IPS DF 4.7 (cell line): ENCODE data around the gene GIGYF1.

Experiments used
- DNase-seq: peaks from one replicate; pipeline ENCODE4 v3.0.0-alpha.2; 2013; ENCODE audit warnings: low spot score; ENCODE audit errors: extremely low read depth

GIGYF1 gene

DNA sequence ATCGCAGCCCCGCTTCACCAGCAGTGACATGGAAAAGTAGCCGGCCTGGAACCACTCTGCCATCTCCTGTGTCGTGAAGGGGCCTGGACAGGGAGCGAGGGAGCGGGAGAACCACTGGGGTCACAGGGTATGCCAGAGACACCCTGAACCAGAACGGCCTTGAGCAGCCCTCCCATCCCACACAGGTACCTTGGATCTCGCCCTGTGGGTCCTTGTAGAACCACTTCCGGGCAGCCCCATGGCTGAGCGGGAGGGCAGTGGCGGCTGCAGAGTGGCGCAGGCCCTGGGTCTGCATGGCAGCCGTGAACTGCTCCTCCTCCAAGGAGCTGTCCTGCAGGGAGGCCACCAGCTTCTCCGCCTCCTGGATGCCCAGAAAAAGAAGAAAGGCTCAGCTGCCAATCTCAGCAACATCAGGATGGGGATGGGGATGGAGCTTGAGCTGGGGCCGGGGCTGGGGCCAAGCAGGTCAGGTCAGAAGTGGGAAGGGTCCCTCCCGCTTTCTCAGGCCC, 9.5 kb downstream of the GIGYF1 start:
- DNase-seq, result no peak

DNA sequence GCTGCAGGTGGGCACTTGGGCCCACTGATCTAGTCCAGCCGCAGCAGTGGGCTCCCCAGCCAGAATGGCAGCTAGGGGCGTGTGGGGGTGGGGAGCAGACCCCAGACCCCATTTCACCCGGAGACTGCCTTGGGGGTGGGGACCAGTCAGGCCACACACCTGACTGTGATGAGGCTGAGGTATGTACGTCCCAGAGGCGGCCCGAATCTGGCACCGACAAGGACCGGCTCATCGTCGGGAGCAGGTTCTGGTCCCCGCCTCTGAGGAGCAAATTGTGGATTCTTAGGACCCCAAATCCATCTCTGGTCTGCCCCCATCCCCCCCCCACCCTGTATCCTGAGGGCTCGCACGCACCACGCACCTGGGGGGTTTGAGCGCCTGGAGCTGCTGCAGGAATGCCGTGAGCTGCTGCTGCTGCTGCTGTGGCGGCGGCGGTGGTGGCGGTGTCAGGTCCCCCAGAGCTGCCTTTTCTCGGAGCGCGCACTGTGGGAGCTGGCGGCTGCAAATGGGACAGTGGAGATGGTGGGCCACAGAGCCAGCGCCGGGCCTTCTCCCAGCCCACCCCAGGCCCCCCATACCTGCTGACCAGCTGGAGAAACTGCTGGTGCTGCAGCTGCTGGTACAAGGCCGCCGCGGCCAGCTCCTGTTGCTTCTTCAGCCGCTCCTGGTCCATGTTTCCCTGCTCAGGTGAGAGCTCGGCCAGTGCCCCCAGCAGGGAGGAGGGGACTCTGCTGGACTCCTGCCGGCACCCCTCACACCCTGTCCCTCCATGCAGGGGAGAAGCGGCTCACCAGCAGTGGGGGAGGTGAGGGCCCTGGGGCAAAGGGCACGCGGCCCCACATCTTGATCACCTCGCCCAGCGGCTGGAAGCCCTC, 10.2 kb downstream of the GIGYF1 start:
- DNase-seq, result no peak

DNA sequence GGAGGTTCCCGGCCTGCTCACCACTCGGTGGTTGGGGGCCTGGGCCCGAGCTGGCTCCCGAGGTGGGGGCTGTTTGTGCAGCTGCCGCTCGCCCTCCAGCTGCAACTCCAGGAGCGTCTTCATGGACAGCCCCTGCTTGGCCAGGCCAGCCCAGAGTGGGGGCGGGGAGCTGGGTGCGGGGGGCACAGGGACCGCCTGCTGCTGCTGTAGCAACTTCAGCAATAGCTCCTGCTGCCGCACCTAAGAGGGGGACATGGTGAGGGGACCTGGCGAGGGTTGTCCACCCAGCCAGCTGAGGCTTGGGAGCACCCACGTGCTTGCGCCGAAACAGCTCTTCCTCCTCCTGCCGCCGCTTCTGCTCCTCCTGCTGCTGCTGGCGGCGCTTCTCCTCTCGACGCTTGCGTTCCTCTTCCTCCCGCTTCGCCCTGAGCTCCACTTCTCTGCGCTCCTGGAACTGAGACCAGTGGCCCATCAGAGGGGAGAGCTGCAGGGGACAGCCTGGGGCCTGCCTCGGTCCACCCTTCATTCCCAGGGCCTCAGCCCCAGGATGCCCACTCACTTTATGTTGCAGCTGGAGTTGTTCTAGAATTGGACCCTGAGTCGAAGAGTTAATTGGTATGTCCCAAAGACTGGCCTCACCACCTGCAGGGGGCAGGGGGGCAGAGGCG, 10.9 kb downstream of the GIGYF1 start:
- no peak for DNase-seq

DNA sequence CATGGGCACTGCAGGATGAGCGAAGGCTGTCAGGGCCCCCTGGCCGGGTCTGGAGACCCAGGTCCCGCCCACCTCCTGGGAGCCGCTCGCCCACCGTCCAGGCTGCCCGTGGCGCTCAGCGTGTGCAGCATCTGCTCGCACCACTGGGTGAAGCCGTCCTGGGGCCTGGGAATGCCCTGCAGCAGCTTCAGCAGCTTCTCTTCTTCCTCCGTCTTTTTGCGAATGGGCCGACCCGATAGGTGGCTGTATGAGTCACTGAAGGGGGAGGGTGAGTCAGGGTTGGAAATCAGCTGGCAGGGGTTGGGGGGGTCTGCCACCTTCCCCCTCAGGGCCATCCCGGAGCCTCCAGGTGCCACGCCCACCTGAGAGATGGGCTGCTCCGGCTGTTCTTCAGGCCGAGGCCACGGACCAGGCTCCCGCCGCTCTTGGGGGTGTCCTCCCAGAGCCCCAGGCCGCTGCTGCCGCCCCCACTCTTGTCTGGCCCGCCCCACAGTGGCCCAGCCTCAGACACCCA, 11.8 kb downstream of the GIGYF1 start:
- DNase-seq, result no peak

- no peak for DNase-seq
Measured at GRCh38 chr7:100681491-100682227, 12.4 kb downstream of the GIGYF1 start.

GRCh38 chr7:100680576-100681271, 13.3 kb downstream of the GIGYF1 start:
- DNase-seq, result no peak

DNA sequence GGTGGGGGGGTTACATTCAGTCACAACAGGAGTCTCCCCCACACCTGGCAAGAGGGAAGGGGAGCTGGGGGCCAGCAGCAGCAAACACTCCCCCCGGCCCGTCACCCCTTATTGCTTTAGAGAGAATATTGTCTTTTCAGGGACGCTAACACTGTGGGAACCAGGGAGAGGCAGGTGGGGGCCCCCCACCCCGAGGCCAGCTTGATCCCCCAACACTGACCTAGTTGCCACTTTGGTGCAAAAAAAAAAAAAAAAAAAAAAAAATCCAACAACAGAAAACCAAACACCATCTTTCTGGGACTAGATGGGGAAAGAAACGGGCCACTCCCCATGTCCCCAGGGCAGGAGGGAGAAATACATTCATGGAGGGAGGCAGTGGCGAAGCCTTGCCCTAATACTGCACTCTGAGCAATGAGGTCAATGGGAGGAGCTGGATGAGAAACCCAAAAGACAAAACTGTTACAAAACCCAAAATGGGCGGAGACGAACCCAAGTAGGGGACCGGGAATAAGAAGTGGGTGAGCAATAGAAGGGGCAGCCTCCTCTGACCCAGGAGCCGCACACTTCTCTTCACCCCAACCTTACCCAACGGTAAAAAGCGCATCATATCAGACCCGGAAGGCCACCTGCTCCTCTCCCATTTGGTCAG, 14.0 kb downstream of the GIGYF1 start:
- no peak for DNase-seq

GRCh38 chr7:100679129-100679926, 14.7 kb downstream of the GIGYF1 start:
- no peak for DNase-seq

GRCh38 chr7:100678291-100678984, 15.6 kb downstream of the GIGYF1 start:
- no peak for DNase-seq

DNA sequence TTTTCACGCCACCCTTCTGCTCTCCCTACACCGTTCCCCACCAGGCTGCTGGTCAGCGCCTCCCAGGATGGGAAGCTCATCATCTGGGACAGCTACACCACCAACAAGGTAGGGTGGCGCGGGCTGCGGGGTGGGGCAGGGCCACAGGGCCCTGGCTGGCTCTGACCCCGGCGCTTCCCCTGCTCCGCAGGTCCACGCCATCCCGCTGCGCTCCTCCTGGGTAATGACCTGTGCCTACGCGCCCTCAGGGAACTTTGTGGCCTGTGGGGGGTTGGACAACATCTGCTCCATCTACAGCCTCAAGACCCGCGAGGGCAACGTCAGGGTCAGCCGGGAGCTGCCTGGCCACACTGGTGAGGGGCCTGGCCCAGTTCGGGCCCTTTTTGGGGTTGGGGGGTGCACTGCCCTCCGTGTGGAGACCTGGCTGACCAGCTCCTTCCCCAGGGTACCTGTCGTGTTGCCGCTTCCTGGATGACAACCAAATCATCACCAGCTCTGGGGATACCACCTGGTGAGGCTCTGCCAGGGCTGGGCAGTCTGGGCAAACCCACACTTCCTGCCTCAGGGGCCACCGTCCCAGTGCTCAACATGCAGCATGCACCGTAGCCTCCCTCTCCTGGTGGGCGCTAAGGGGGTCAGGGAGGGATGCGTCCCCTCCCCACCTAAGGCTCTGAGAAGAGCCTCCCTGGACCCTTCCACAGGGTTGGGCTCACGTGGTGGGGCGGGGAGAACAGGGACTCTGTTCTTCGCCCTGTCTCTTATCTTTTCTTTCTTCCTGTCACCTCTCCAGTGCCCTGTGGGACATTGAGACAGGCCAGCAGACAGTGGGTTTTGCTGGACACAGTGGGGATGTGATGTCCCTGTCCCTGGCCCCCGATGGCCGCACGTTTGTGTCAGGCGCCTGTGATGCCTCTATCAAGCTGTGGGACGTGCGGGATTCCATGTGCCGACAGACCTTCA, 16.5 kb downstream of the GIGYF1 start:
- no peak for DNase-seq

GRCh38 chr7:100676501-100677306, 17.3 kb downstream of the GIGYF1 start:
- no peak for DNase-seq

GRCh38 chr7:100675581-100676350, 18.3 kb downstream of the GIGYF1 start:
- no peak for DNase-seq

DNA sequence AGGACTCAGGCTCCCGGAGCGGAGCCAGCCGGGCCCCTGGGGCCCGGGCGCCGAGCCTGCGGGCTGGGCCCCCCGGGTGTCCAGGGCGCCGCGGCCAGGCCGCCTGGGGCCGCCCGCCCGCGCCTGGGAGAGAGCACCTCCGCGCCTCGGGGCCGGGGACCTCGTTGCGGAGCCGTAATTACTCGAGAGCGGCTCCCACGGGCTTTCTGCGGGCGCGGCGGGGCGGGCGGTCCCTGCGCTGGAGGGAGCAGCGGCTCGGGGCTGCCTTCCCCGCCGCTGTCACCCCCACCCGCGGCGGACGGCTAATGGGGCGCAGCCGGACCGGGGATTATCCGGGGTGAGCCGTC, 19.0 kb downstream of the GIGYF1 start:
- no peak for DNase-seq

DNA sequence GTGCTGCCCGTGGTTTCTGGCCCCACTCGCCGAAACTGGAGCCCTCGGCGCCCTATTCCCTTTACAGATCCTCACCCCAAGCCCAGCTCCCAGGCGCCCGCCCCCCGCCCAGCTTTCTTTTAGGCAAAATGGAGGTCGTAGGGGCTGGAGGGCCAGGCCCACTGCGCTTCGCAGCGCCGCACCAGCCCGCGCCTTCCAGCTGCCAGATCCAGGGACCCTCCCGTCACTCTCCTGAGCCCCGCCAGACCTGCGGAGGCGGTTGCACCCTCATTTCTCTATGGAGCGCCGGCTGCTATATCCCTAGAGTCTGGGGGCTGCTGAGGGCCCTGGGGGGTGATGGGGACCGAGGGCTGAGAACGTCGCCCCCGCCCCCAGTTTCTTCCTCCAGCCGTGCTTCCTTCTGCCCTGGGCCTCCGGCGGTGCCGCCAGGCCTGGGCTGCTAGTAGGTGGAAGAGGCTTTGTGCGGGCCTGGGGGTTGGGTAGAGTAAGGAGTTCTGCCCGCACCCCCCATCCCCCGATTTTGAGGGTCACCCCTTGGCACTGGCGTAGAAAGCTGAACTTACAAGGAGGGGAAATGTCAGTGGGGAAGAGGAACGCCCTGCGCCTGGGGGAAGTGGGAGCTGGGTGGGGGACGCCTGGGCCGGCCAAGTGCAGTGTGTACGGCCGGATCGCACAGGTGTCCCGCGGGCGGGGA, 19.5 kb downstream of the GIGYF1 start:
- DNase-seq, result no peak

DNA sequence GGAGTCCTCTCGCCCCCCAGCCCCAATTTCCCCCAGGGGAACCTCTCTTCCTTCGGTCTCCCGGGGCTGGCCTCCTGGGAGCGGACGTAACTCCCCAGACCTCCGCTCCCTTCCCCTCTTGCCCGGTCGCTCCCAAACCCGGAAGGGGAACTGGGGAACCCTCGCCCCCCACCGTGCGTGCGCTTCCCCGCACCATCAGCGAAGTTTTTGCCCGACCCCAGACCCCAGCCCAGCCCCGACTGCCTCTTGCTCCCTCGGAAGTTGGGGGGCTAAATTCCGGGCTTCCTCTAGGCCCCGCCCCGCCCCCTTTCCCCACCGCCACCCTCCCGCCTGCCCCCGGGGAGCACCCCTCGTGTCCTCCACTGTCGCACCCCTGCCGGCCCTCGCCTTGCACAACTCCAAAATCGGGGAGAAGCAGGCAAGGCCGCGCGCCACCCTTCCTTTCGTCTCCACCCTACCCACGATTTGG, 20.1 kb downstream of the GIGYF1 start:
- no peak for DNase-seq
